Gastrocnemius medialis (tissue), 4 donors: ENCODE measurements around the gene REPS2. TPM values are rescaled to one million over a fixed set of nuclear protein-coding genes. Genes with fewer than 3 reads are reported as not detected.
A peak's percentile ranks its signal among the peaks of the same experiment; 100 is the strongest.

Experiments used
- ATAC-seq, 2 donors: fragments of 150-250 bp; one replicate each; pipeline ENCODE4 v1.9.1; 2016
- DNase-seq, 2 donors: peaks; one replicate each; pipeline ENCODE4 v3.0.0-alpha.2; 2019
- H3K27ac ChIP-seq, 4 donors: fragments of 200-600 bp; sonication (generic); 1 replicate in 1 of 4; 2 replicates in 3 of 4; pipeline ENCODE4 v1.5.1; 2016 to 2018; ENCODE audit warnings: mild to moderate bottlenecking in 2 of 4, moderate library complexity in 1 of 4
- H3K27me3 ChIP-seq, 3 donors: fragments of 200-600 bp; sonication (generic) in 2 of 3; 1 replicate in 1 of 3; 2 replicates in 2 of 3; pipeline versions ENCODE4 v1.5.1 to v1.6.0; 2016 to 2019; ENCODE audit warnings: mild to moderate bottlenecking in 1 of 3, moderate library complexity in 1 of 3
- H3K36me3 ChIP-seq, 2 donors: fragments of 200-600 bp; sonication (generic) in 1 of 2; one replicate each; pipeline ENCODE4 v1.5.1; 2017 to 2018
- H3K4me1 ChIP-seq, 2 donors: fragments of 200-600 bp; sonication (generic) in 1 of 2; one replicate each; pipeline ENCODE4 v1.5.1; 2016 to 2017; ENCODE audit warnings: mild to moderate bottlenecking in 2 of 2
- H3K4me3 ChIP-seq, 4 donors: fragments of 200-600 bp; sonication (generic) in 3 of 4; 1 replicate in 1 of 4; 2 replicates in 3 of 4; pipeline ENCODE4 v1.5.1; 2016 to 2019; ENCODE audit warnings: mild to moderate bottlenecking in 2 of 4
- H3K9me3 ChIP-seq, 3 donors: fragments of 200-600 bp; sonication (generic) in 2 of 3; 1 replicate in 1 of 3; 2 replicates in 2 of 3; pipeline ENCODE4 v1.5.1; 2016 to 2019
- CTCF ChIP-seq, 5 experiments: fragments of 450-650 bp in 3 of 5; fragments of 200-600 bp in 2 of 5; sonication (generic) in 2 of 5; IDR thresholded peaks in 4 of 5; conservative IDR thresholded peaks in 1 of 5; 1 replicate in 4 of 5; 2 replicates in 1 of 5; pipeline ENCODE4 v1.5.1; 2016 to 2019; ENCODE audit warnings: antibody characterized with exemption in 5 of 5, mild to moderate bottlenecking in 3 of 5, moderate library complexity in 3 of 5
- POLR2A ChIP-seq, 2 donors: fragments of 450-650 bp; IDR thresholded peaks; one replicate each; pipeline ENCODE4 v1.6.1; 2017; ENCODE audit warnings: antibody characterized with exemption in 2 of 2, mild to moderate bottlenecking in 2 of 2, moderate library complexity in 2 of 2
- in situ Hi-C, 4 donors: fragments of 200-750 bp; cut with MboI; loops; one replicate each; pipeline versions ENCODE4 v1.15.0 to v1.8.0; 2017; ENCODE audit warnings: low sequenced_read_pairs in 4 of 4
- intact Hi-C: fragments of 100-400 bp; cut with DNase I; formaldehyde crosslinking; loops from one replicate; pipeline ENCODE4 v1.15.1; 2023; ENCODE audit warnings: low total_unique reads
- total RNA-seq, 4 donors: library from RNA; depleted of rRNA; stranded (reverse); fragments of >200 nt; gene quantifications; one replicate each; pipeline versions ENCODE4 v1.1.0 to v1.2.3, GENCODE V29; 2016

REPS2 gene
- total RNA-seq, 4 donors from 2014 or later: 1.8 to 8.8 (median 3.2) TPM

GRCh38 chrX:16914058-16914457 lies 32.4 kb upstream of the REPS2 start:
- ATAC-seq: no peak
- no peak overlapping the region for H3K27ac ChIP-seq

GRCh38 chrX:16916561-16916960 lies 29.9 kb upstream of the REPS2 start:
- Histone ChIP-seq H3K27me3 (peaks cover 0 to 6% (median 0%) of the 10 kb centered on the region in 3 donors), H3K27ac (no peak overlapping the region), H3K4me3 (no peak overlapping the region), H3K9me3 (no peaks in the 10 kb centered on the region), H3K36me3 (no peaks in the 10 kb centered on the region), H3K4me1 (no peaks in the 10 kb centered on the region)
- in situ Hi-C loops: no loop called here
- no peak for DNase-seq
- intact Hi-C loops: no loop called here
- ATAC-seq: no peak
- TF ChIP-seq POLR2A (IDR thresholded peaks at IDR 0.05) (no peak), CTCF (IDR thresholded peaks at IDR 0.05 in 4 of 5, conservative IDR thresholded peaks at IDR 0.05 in 1 of 5) (no peak)

More at GRCh38 chrX:16914058-16914457, 32.4 kb upstream of the REPS2 start:
- Histone ChIP-seq H3K4me1 (no peaks in the 10 kb centered on the region), H3K36me3 (no peaks in the 10 kb centered on the region), H3K4me3 (no peak overlapping the region), H3K27me3 (peaks cover 0 to 4% (median 0%) of the 10 kb centered on the region in 3 donors), H3K9me3 (no peaks in the 10 kb centered on the region)
- TF ChIP-seq CTCF (IDR thresholded peaks at IDR 0.05 in 4 of 5, conservative IDR thresholded peaks at IDR 0.05 in 1 of 5) (no peak), POLR2A (IDR thresholded peaks at IDR 0.05) (no peak)
- intact Hi-C loops (no loop called here), in situ Hi-C loops (no loop called here)
- DNase-seq: peak in 1 of 2 donors; percentile 12

- no peaks in the 10 kb centered on the region for H3K36me3 ChIP-seq
- no peaks in the 10 kb centered on the region for H3K4me1 ChIP-seq
- TF ChIP-seq POLR2A (IDR thresholded peaks at IDR 0.05) (no peak), CTCF (IDR thresholded peaks at IDR 0.05 in 4 of 5, conservative IDR thresholded peaks at IDR 0.05 in 1 of 5) (no peak)
- peaks cover 0 to 6% (median 0%) of the 10 kb centered on the region in 3 donors for H3K27me3 ChIP-seq
- intact Hi-C loops (no loop called here), in situ Hi-C loops (no loop called here)
- no peaks in the 10 kb centered on the region for H3K9me3 ChIP-seq
- no peak overlapping the region for H3K4me3 ChIP-seq
- ATAC-seq (no peak), DNase-seq (no peak)
- no peak overlapping the region for H3K27ac ChIP-seq
These were observed 29.3 kb upstream of the REPS2 start for GRCh38 chrX:16917120-16917519.

- Histone ChIP-seq H3K27ac (no peak overlapping the region), H3K4me1 (no peaks in the 10 kb centered on the region), H3K27me3 (peaks cover 0 to 10% (median 0%) of the 10 kb centered on the region in 3 donors), H3K36me3 (no peaks in the 10 kb centered on the region), H3K4me3 (no peak overlapping the region), H3K9me3 (no peaks in the 10 kb centered on the region)
- in situ Hi-C loops (no loop called here), intact Hi-C loops (no loop called here)
- no peak for TF ChIP-seq CTCF (IDR thresholded peaks at IDR 0.05 in 4 of 5, conservative IDR thresholded peaks at IDR 0.05 in 1 of 5)
- TF ChIP-seq POLR2A (IDR thresholded peaks at IDR 0.05): no peak
- ATAC-seq (no peak), DNase-seq (no peak)
These were observed 27.5 kb upstream of the REPS2 start for GRCh38 chrX:16918979-16919378.

- in situ Hi-C loops (no loop called here), intact Hi-C loops (no loop called here)
- no peaks in the 10 kb centered on the region for H3K9me3 ChIP-seq
- no peaks in the 10 kb centered on the region for H3K36me3 ChIP-seq
- ATAC-seq (no peak), DNase-seq (no peak)
- H3K4me1 ChIP-seq: no peaks in the 10 kb centered on the region
- H3K27me3 ChIP-seq: peaks cover 0 to 10% (median 0%) of the 10 kb centered on the region in 3 donors
- H3K4me3 ChIP-seq: no peak overlapping the region
- TF ChIP-seq CTCF (IDR thresholded peaks at IDR 0.05 in 4 of 5, conservative IDR thresholded peaks at IDR 0.05 in 1 of 5): no peak
- no peak overlapping the region for H3K27ac ChIP-seq
These were observed 26.4 kb upstream of the REPS2 start for GRCh38 chrX:16920075-16920474.
